HG03139 (cell line): Measurements from ENCODE around the gene LACTBL1.
"Not testable (repeated sequence)": the region's sequence is repeated elsewhere in the genome, so short reads cannot be mapped to it uniquely, and the experiment has no call there.

ENCODE experiments used
- ATAC-seq: cut with Tn5 transposase; IDR thresholded peaks from one replicate; pipeline ENCODE4 v1.9.1; 2021; ENCODE audit not compliant: unreplicated experiment

Gene LACTBL1

GRCh38 chr1:22945171-22945570 is 27.5 kb downstream of the LACTBL1 start:
- ATAC-seq, result not testable (repeated sequence)

DNA sequence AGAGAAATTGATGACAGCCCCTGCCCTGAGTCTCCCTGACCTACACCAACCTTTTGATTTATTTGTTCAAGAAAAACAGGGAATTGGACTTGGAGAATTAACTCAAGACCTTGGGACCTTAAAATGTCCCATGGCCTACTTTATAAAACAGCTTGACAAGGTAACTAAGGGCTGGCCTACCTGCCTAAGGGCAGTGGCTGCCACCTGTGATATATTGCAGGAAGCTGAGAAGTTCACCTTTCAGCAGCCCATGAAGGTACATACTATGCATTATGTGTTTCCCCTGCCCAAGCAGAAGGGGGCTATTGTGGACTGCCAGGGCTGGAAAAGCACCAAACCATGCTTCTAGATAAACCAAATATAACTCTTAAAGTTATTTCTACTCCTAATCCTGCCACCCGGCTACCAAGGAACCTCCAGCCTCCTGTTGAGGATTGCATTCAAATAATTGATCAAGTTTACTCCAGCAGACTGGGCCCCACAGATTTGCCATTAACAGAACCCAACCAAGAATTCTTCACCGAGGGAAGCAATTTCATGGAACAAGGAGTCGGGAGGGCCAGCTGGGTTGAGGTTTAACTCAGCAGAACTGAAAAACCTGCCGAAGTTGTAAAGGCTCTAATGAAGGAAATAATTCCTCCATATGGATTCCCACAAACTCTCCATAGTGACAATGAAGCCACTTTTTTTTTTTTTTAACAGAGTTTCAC is 28.2 kb downstream of the LACTBL1 start:
- no peak for ATAC-seq

DNA sequence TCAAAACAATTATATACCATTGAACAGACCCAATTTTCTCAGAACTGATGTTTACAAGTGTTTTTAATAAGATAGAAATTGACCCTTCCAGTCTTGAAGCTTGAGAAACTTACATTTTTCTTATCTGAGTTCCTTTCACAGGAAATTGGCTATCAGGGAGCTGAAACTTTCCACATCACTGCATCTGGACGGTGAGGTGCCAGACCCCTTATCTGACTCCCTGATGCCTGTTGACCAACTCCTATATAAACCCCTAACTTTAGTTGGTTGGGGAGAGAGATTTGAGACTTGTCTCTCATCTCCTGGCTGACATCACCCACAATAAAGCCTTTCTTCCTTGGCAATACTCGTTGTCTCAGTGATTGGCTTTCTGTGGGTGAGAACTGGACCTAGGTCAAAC is 31.4 kb downstream of the LACTBL1 start:
- ATAC-seq, result no peak

- ATAC-seq, result no peak
These were observed 36.0 kb downstream of the LACTBL1 start for GRCh38 chr1:22936681-22937080.

DNA sequence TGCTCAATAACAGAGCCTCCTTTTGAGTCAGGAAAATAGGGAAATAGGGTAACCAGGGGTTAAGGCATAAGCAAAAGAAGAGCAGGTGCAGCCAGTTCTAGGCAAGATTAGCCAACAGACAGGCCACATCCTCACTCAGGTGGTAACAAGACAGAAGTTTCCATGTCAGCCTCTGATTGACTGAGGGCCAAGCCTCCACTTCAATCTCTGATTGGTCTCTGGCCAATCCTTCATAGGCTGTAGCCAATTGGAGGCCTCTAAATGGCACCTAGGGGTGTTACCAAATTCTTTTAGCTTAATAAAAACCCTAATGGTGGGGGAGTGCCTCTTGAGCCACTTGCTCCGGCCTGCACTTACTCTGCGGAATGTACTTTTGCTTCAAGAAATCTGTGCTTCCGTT is 37.2 kb downstream of the LACTBL1 start:
- ATAC-seq, result no peak

DNA sequence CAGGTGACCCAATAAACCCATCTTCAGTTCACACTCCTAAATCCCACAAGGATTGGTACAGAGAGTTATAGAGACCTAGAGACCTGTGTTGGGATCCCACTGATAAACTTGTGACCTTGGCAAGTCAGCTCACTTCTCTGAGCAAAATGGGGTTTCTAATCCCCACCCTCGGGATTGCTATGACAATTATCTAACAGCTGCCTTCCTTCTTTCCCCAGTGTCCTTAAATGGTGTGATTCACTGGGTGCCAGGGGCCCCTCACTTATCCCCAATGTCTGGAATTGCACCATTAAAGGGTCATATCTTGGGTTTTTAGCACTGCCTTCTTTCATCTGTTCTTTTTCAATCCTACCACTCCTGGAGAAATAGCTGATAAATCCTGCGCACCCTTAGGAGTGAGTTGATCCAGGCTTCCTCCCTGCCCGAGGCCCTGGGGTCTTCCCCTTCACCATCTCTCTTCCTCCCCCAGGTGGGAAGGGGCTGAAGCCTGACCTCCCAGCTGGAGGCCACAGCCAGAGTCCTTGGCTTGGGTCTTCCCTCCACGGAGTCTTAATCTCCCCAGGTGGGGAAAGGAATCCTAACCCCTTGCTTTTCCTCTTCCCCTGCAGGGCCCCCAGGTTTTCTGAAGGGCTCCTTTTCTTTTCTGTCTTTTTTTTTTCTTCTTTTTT is 39.7 kb downstream of the LACTBL1 start:
- no peak for ATAC-seq

- no peak for ATAC-seq
These were observed 42.3 kb downstream of the LACTBL1 start for GRCh38 chr1:22930240-22930912.

DNA sequence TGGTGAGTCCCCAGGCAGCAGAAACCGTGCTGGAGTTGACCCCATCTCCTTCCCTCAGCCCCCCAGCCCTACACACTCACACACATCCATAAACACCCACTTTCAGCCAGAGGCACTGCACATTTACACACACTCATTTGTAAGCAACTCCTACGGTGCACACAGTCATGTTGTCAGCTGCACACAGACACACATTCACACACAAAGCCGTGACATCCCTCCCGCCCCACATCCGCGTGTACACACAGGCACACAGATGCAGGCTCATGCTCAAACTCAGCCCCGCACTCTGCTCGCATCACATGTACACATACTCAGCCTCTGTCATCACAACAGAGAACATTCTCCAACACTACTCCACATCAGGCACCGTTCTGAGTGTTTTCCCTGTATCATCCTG is 47.6 kb downstream of the LACTBL1 start:
- ATAC-seq, result no peak

GRCh38 chr1:22922640-22923039 is 50.0 kb downstream of the LACTBL1 start:
- no peak for ATAC-seq

DNA sequence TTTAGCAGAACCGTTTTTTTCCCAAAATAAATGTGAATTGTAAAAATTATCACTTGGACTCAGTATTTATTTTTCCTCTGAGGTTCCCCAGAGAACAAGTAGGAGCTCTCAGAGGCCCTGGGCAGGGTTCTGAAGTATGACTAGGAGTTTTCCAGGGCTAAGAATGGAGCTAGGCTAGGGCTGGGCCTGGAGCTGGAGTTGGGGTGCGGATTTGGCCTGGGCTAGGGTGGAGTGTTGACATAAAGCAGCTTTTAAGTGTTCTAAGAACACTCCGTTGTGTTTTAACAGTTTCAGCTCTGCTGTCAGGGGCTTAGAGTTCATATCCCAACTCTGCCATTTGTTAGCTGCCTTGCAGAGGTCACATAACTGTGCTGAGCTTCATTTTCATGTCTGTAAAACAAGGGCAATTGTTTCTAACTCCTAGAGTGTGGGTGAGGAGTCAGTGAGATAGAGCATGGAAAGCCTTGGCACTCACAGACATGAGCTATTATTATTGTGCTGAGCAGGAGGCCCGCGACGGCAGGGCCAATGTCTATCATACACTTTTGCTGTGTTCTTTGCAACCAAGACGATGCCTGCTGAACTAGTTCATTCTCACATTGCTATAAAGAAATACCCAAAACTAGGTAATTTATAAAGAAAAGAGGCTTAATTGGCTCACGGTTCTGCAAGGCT is 51.1 kb downstream of the LACTBL1 start:
- ATAC-seq, result no peak

GRCh38 chr1:22920734-22921451 is 51.8 kb downstream of the LACTBL1 start:
- ATAC-seq, result no peak

- no peak for ATAC-seq
These were observed 52.5 kb downstream of the LACTBL1 start for GRCh38 chr1:22920026-22920733.

DNA sequence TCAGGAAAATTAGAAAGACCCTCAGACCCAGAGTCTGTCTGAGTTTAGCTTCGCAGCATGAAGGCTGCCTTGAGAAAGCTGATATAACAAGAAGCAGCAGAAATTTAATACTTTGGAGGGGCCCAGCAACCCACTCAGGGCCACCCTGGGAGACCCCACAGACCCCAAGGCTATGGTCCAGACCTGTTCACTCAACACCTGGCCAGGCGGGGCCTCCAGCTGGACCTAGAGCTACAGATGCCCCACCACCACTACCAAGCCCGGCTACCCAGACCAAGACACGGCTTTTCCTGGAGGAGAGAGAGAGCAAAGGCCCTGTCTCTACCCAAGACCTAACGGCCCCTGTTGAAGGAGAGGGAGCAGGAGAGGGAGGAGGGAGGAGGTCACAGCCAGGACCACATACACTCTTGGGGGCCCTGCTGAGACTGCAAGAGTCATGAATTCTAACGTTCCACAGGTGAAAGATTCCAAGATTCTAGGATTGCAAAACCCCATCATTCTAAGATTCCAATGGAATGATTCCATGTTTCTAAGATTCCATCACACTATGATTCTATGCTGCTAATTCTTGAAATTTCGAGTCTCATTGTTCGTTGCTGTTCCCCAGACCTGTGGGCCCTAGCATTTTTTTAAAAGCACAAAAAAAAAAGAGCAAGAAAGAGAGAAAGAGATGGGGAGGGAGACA is 53.2 kb downstream of the LACTBL1 start:
- ATAC-seq, result no peak

DNA sequence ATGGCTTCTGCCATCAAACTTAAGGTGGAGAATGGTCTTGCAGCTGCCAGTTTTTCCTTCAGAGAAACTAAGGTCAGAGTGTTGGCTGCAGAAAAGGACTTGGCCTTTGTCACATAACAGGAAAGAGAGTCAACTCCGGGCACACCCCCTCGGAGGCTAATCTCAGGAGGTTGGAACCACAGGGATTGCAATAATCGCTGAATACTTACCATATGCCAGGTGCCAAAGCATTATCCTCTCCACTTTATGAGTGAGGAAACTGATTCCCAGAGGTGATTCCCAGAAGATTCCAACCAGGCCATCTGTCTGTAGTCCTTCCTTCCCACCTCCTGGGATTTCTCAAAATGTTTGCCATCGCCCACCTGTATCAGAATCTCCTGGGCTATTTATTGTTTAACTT is 54.0 kb downstream of the LACTBL1 start:
- ATAC-seq, result no peak

- no peak for ATAC-seq
These were observed 54.7 kb downstream of the LACTBL1 start for GRCh38 chr1:22917989-22918388.

DNA sequence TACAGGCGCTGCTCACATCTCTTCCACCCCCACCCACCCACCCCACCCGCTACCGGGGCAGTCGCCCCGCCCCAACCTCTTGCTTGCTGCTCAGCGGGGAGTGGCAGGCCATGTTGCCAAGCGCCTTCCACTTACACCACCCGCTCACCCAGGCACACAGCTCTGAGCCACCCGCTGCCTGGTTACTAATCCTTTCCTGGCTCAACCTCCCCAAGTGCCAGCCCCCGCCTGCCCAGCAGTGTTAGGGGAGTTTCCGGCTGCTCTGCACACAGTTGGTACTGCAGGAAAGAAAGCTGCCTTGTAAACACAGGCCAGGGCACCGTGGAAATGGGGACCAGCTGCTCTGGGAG is 56.2 kb downstream of the LACTBL1 start:
- no peak for ATAC-seq

DNA sequence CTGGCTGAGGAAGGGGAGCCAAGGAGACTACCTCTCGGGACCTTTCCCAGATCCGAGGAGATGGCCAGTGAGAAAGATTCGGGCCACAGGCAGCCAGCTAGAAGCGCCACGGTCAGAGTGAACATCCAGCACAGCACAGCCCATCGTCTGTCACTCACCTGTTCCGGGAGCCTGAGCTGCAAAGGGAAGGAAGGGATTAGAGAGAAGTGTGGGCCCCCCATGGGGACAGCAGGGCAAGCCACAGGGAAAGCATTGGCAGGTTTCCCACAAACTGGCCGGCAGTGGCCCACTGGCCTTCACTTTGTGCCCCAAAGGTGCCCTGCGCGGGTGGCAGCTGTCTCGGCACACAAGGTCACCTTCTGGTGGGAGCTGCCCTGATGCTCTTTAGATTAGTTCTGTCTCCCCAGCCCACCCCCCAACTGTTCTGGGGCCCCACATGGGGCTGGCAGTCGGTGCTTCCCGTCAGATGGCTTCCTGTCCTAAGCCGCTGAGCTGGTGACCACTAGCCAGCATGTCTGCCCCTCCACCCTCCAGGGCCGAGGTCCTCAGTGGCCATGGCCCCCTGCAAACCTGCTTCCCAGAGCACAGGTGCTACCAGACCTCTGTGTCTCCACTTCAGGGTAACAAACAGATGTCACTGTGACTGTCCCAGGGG is 56.7 kb downstream of the LACTBL1 start:
- no peak for ATAC-seq

GRCh38 chr1:22915231-22915630 is 57.4 kb downstream of the LACTBL1 start:
- ATAC-seq, result no peak

DNA sequence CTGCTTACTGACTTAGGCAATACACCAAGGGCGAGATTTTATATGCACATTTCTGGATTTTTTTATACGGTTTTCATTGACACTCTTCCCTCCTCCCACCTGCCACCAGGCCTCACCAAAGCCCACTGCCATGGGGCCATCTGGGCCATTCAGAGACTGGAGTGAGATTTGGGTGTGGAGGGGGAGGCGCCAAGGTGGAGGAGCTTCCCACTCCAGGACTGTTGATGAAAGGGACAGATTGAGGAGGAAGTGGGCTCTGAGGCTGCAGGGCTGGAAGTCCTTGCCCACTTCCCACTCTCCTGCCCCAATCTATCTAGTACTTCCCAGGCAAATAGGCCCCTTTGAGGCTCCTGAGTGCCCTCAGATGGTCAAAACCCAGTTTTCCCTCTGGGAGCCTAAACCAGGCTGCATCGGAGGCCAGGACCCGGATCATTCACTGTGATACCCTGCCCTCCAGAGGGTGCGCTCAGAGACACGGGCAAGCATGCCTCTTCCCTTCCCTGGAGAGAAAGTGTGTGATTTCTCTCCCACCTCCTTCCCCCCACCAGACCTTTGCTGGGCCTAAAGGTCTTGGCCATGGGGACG is 57.9 kb downstream of the LACTBL1 start:
- ATAC-seq, result no peak
